Measurements from ENCODE around the gene GRPEL2. TPM values are rescaled to one million over a fixed set of nuclear protein-coding genes. Genes with fewer than 3 reads are reported as not detected.

Gene GRPEL2
- total and polyA plus RNA-seq, 2 of the 8 experiments (the other 6 are each of a cell fraction or from before 2014, with no cell fraction given), result 11.2 to 52.2 TPM

DNA sequence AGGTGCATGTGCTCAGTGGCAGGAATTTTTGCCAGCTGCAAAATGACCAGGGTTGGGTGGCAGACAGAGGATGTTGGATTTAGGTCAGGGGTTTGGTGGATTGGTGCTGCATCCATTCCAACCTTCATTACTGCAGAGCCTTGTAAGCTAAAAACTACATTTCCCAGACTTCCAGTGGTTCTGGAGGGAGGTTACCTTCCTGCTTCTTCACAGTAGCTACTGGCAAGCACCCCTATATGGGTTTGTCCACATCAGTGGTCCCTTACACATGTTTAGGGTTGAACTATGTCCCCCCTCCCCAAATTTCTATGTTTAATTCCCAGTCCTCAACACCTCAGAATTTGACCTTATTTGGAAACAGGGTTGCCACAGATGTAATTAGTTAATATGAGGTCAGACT lies 54.5 kb downstream of the GRPEL2 start:
- POLR2A ChIA-PET (ENCODE audit: partially characterized antibody), result interaction anchor here (0.9 kb wide), 1 partner anchor 14 kb away, joined by 3 read pairs; no protein-coding TSS in a partner anchor
- TF ChIP-seq SIX5 (IDR thresholded peaks at IDR 0.05; ENCODE audit: low read depth, low read length) (peak; percentile 63), SP1 (IDR thresholded peaks at IDR 0.05; ENCODE audit: low read depth, low read length) (no peak)
- CTCF ChIA-PET (ENCODE audit: partially characterized antibody), result interaction anchor here (0.9 to 3.6 kb wide), 12 partner anchors 9 to 219 kb away, joined by 3 to 33 read pairs (median 6); no protein-coding TSS in a partner anchor

More for the DNA sequence above, 54.5 kb downstream of the GRPEL2 start:
- Histone ChIP-seq H3K56ac (replicated peaks; ENCODE audit: insufficient read length, low read depth, low read length) (no peak overlapping the region), H2AK5ac (ENCODE audit: low read depth, low read length) (no peak overlapping the region), H3K23ac (ENCODE audit: insufficient read length) (no peak overlapping the region), H3K36me3 (ENCODE audit: control insufficient read depth in 2 of 4, insufficient read depth in 4 of 4, low read length in 3 of 4) (no peaks in the 10 kb centered on the region), H3K4me2 (ENCODE audit: insufficient read depth in 1 of 2, low read depth in 2 of 2, low read length in 2 of 2) (no peak overlapping the region), H3K4me1 (replicated peaks in 1 of 4; ENCODE audit: control insufficient read depth in 3 of 4, insufficient read depth in 4 of 4, low read length in 3 of 4) (no peaks in the 10 kb centered on the region; a peak in 1 of 7 replicates), H3K18ac (ENCODE audit: extremely low read depth, low read length) (no peak overlapping the region), H3K79me2 (ENCODE audit: control insufficient read depth in 1 of 2, insufficient read depth in 2 of 2, low read length in 2 of 2) (no peaks in the 10 kb centered on the region), H3K79me1 (ENCODE audit: low read depth, low read length) (no peaks in the 10 kb centered on the region), H3K4me3 (ENCODE audit: extremely low read depth in 1 of 4, insufficient read depth in 2 of 4, low read depth in 3 of 4, low read length in 4 of 4) (no peak overlapping the region), H3K23me2 (ENCODE audit: low read depth, low read length) (no peaks in the 10 kb centered on the region; the same call in 1 of the 2 replicates), H3K27ac (ENCODE audit: low read depth, low read length) (no peak overlapping the region), H3K14ac (ENCODE audit: insufficient read length) (no peak overlapping the region), H4K8ac (ENCODE audit: extremely low read depth, insufficient read depth, low read length) (no peak overlapping the region), H3K9ac (replicated peaks in 1 of 4; ENCODE audit: extremely low read depth in 1 of 4, low read depth in 3 of 4, low read length in 3 of 4) (no peak overlapping the region), H4K20me1 (replicated peaks in 1 of 2; ENCODE audit: control insufficient read depth in 1 of 2, insufficient read depth in 2 of 2, low read length in 2 of 2) (no peaks in the 10 kb centered on the region), H2BK120ac (replicated peaks; ENCODE audit: low read depth, low read length) (no peak overlapping the region), H4K91ac (replicated peaks; ENCODE audit: insufficient read length, low read length) (no peak overlapping the region), H2BK20ac (ENCODE audit: low read length) (no peak overlapping the region), H2BK5ac (ENCODE audit: low read depth, low read length) (no peak overlapping the region), H2BK12ac (ENCODE audit: low read depth, low read length) (no peak overlapping the region), H3K27me3 (replicated peaks in 1 of 4; ENCODE audit: control insufficient read depth in 3 of 4, extremely low read depth in 1 of 4, insufficient read depth in 3 of 4, low read length in 3 of 4) (no peaks in the 10 kb centered on the region; a peak in 1 of 7 replicates), H3K9me3 (ENCODE audit: insufficient read depth in 2 of 2, low read depth in 1 of 2, low read length in 1 of 2) (no peaks in the 10 kb centered on the region), H3K4ac (replicated peaks; ENCODE audit: insufficient read length, low read depth, low read length) (no peak overlapping the region), H2AFZ (ENCODE audit: low read length) (no peak overlapping the region), H2BK15ac (ENCODE audit: low read length) (no peak overlapping the region), H4K5ac (ENCODE audit: insufficient read length, low read depth, low read length) (no peak overlapping the region)
- FAIRE-seq (no peak), DNase-seq (ENCODE audit: low read depth in 1 of 2, low spot score in 2 of 2) (no peak)

All from H1 (cell line).